Mammary epithelial cell (primary cell): ENCODE data around the gene FER.

ENCODE experiments used
- CTCF ChIP-seq, 2 donors: IDR thresholded peaks in 1 of 2; conservative IDR thresholded peaks in 1 of 2; 2 replicates each; pipeline ENCODE4 v1.5.1; 2011 to 2012; ENCODE audit warnings: inconsistent platforms in 2 of 2, low read length in 2 of 2, mild to moderate bottlenecking in 2 of 2, control low read depth in 1 of 2, low read depth in 1 of 2; ENCODE audit not compliant: insufficient read depth in 1 of 2; ENCODE audit errors: extremely low read depth in 1 of 2
- EZH2 ChIP-seq: IDR thresholded peaks from 2 replicates; pipeline ENCODE4 v1.6.1; 2012; ENCODE audit warnings: low read length, inconsistent platforms, borderline replicate concordance

GRCh38 chr5:109230369-109230768 is 482.7 kb downstream of the FER start:
- TF ChIP-seq CTCF (conservative IDR thresholded peaks at IDR 0.05 in 1 of 2, IDR thresholded peaks at IDR 0.05 in 1 of 2; ENCODE audit: extremely low read depth in 1 of 2, insufficient read depth in 1 of 2, low read depth in 1 of 2, low read length in 2 of 2) (no peak), EZH2 (no peak)
